ENCODE measurements around the gene FBXL4.
"Not testable (repeated sequence)": the region's sequence is repeated elsewhere in the genome, so short reads cannot be mapped to it uniquely, and the experiment has no call there.

Gene FBXL4

GRCh38 chr6:98946266-98946878 is 1.4 kb downstream of the FBXL4 start:
- DNase-seq (ENCODE audit: low read depth in 1 of 2, low spot score in 1 of 2), result no peak

GRCh38 chr6:98945311-98946115 is 2.2 kb downstream of the FBXL4 start:
- DNase-seq (ENCODE audit: low read depth in 1 of 2, low spot score in 1 of 2), result no peak

- no peak for DNase-seq (ENCODE audit: low read depth in 1 of 2, low spot score in 1 of 2)
Observed at GRCh38 chr6:98944598-98945081, 3.1 kb downstream of the FBXL4 start.

- no peak for DNase-seq (ENCODE audit: low read depth in 1 of 2, low spot score in 1 of 2)
Observed at GRCh38 chr6:98944168-98944567, 3.6 kb downstream of the FBXL4 start.

- DNase-seq (ENCODE audit: low read depth in 1 of 2, low spot score in 1 of 2), result no peak
Observed at GRCh38 chr6:98942263-98942803, 5.4 kb downstream of the FBXL4 start.

DNA sequence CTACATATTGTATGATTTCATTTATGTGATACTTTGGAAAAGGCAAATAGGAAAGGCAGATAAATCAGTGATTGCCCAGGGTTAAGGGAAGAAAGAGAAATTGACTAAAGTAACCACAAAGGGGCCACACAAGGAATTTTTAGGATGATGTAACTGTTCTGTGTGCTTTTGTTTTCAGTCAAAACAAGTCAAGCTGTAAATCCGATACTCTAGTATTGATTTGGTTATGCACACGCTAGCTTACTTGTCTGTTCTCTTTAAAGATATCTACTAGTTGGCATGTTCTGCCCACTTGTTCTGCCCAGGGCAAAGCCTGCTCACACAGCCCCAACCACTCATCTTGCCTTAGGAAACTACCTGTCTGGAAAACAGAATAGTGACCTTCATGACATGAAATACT is 6.4 kb downstream of the FBXL4 start:
- no peak for DNase-seq (ENCODE audit: low read depth in 1 of 2, low spot score in 1 of 2)

DNA sequence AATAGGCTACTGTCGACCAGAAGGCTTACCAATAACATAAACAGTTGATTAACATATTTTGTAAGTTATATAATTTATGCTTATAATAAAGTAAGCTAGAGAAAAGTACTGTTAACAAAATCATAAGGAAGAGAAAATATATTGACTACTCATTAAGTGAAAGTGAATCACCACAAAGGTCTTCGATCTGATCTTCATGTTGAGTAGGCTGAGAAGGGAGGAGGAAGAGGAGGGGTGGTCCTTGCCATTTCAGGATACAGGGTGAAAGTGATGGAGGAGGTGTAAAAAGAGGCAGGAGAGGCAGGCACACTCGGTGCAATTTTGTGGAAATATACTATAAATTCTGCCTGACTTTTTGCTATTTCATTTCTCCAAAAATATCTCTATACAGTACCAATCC is 10.4 kb downstream of the FBXL4 start:
- no peak for DNase-seq (ENCODE audit: low read depth in 1 of 2, low spot score in 1 of 2)

DNA sequence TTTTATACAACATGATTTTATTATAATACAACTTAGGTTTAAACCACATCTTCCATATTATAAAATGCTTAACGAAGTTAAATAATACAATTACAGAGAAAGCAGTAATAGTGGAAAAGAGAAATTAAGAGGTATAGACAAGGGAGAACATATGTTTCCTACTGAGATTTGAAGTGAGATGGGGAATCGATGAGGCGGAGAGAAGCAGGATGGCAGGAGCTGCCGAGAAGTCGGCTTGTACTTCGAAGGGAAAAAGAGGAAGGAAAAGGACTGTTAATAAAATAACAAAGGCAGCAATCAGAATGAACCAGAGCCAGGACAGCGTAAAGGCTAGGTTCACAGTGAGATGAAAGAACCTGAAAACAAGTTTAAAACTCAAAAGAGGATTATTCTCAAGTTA is 15.4 kb downstream of the FBXL4 start:
- DNase-seq (ENCODE audit: low read depth in 1 of 2, low spot score in 1 of 2), result no peak

GRCh38 chr6:98931696-98932095 is 16.1 kb downstream of the FBXL4 start:
- DNase-seq (ENCODE audit: low read depth in 1 of 2, low spot score in 1 of 2), result no peak

DNA sequence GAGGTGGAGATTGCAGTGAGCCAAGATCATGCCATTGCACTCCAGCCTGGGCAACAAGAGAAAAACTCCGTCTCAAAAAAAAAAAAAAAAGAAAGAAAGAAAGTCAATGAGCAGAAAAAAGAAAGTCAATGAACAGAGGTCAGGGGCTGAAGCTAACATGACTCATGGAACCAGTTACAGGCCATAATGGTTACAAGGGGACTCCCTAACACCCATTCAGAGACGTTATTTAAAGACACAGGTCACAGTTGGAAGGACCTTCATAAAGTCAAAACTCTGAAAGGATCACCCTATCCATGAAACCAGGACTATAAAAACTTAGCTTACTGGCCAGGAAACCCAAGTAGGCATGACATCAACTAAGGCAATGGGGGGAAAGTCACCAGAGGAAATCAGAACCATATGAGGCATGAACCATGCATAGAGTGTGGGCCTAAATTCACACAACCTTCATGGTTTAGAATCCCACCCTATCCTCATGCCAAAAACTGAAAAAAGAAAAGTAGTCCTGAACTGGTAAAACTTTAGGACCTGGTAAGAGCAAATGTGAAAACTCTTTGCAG is 18.2 kb downstream of the FBXL4 start:
- no peak for DNase-seq (ENCODE audit: low read depth in 1 of 2, low spot score in 1 of 2)

GRCh38 chr6:98928688-98929087 is 19.1 kb downstream of the FBXL4 start:
- DNase-seq (ENCODE audit: low read depth in 1 of 2, low spot score in 1 of 2), result no peak

DNA sequence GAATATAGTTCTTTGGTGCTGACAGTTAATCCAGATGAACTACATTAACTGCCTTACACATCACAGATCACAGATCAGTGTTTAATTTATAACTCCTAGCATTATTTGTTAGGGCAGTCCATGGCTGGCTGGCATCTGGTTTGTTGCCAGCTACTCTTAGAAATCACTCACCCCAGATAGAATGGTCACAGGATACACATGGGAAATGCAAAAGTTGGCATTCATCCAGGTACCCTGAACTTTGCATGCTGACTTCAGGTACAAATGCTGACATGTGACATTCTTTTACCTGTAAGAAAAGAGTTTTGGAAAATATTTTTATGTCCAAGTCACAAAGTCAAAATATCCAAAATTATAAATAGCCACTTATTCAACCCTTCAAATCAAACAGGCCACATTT is 20.2 kb downstream of the FBXL4 start:
- no peak for DNase-seq (ENCODE audit: low read depth in 1 of 2, low spot score in 1 of 2)

GRCh38 chr6:98925831-98926230 is 21.9 kb downstream of the FBXL4 start:
- no peak for DNase-seq (ENCODE audit: low read depth in 1 of 2, low spot score in 1 of 2)

- DNase-seq (ENCODE audit: low read depth in 1 of 2, low spot score in 1 of 2), result no peak
Observed at GRCh38 chr6:98924647-98925046, 23.1 kb downstream of the FBXL4 start.

DNA sequence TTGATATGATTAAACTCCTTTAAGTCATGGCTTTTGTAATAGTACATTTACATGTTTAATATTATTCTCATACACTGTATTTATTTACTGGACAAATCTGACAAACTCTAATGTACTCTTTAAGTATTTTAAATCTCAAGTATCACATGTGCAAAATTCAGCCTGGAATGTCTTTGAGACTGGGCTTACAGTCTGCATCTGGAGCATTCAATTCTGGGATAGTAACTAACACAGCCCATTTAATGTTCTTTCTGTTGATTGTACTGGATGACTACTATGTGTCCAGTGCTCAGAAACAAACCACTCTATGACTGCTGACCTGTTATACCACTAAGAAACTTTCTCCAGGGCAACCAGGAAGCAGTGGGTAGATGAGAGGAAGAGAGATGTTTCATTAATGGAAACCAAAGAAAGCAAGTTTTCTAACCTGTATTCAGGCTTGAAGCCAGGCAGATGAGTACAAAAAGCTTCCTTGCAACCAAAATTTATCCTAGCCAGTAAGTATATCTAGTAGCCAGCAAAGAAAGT is 26.8 kb downstream of the FBXL4 start:
- DNase-seq (ENCODE audit: low read depth in 1 of 2, low spot score in 1 of 2), result no peak

DNA sequence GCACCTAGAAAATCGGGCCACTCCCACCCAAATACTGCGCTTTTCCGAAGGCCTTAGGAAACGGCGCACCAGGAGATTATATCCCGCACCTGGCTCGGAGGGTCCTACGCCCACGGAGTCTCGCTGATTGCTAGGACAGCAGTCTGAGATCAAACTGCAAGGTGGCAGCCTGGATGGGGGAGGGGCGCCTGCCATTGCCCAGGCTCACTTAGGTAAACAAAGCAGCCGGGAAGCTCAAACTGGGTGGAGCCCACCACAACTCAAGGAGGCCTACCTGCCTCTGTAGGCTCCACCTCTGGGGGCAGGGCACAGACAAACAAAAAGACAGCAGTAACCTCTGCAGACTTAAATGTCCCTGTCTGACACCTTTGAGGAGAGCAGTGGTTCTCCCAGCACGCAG is 36.8 kb downstream of the FBXL4 start:
- not testable (repeated sequence) for DNase-seq (ENCODE audit: low read depth in 1 of 2, low spot score in 1 of 2)

DNA sequence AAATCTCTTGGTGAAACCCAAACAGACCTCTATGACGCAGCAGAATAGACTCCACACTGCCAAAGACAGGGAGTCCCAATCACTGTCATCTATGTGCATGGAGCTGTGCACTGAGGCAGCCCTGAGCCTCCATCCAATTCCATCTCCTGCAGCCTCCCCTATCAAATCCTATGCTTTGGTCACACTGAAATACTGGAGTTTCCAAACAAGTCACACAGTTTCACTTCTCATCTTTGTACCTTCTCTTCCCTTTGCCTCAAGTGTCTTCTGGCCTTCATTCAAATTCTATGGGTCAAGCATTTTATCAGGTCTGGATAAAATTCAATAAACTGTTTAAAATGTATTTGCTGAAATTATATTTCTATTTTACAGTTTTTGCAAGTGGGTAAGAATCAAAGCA is 38.5 kb downstream of the FBXL4 start:
- no peak for DNase-seq (ENCODE audit: low read depth in 1 of 2, low spot score in 1 of 2)

- DNase-seq (ENCODE audit: low read depth in 1 of 2, low spot score in 1 of 2), result not testable (repeated sequence)
Observed at GRCh38 chr6:98906342-98906741, 41.4 kb downstream of the FBXL4 start.

GRCh38 chr6:98905759-98906158 is 42.0 kb downstream of the FBXL4 start:
- no peak for DNase-seq (ENCODE audit: low read depth in 1 of 2, low spot score in 1 of 2)

DNA sequence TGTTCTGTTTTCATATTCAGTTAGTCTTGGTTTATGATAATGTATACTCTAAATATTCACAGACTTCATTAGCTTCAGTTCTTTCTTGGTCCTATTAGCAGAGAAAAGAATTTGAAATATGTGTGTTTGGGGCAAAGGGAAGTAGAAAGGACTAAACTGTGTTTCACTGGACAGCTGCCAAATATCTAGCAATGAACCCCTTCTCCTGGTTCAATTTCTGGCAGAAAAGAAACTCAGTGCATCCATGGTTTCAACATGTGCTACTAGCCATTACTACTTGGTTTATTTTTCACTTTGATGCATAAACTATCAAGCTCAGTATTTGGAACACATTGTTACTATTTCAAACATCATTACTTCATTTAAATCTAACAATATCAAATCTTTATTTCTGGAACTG is 43.6 kb downstream of the FBXL4 start:
- DNase-seq (ENCODE audit: low read depth in 1 of 2, low spot score in 1 of 2), result no peak

DNA sequence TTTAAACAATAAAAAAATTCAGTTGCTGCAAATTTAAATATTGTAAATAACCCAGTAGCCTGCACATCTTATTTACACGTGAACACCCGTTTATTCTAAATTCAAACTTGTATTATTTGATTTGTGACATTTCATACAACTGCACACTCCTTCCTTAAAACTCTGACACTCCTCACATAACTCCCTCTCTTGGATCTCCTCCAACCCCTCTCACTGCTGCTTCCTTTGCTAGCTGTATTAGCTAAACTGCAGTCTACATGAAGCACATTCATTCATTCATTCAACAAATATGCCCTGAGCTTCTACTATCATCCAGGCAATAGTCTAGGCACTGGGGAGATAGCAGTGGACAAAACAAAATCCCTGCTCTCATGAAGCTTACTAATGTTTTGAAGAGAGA is 47.0 kb downstream of the FBXL4 start:
- no peak for DNase-seq (ENCODE audit: low read depth in 1 of 2, low spot score in 1 of 2)

- DNase-seq (ENCODE audit: low read depth in 1 of 2, low spot score in 1 of 2), result no peak
Observed at GRCh38 chr6:98894810-98895209, 52.9 kb downstream of the FBXL4 start.

Measured in stimulated activated CD4-positive, alpha-beta T cell treated with anti-CD3 and anti-CD28 coated beads, Interleukin-15, amount 100 ng/mL, for 1 hour (primary cell).